Cardiac fibroblast (primary cell): ENCODE measurements around the gene ZBTB20.

Experiments used
- DNase-seq, 2 donors: peaks; one replicate each; pipeline versions ENCODE4 v3.0.0 to v3.0.0-alpha.2; 2010; ENCODE audit warnings: low read depth in 2 of 2
- H3K4me3 ChIP-seq, 2 donors: replicated peaks in 1 of 2; 1 replicate in 1 of 2; 2 replicates in 1 of 2; pipeline ENCODE4 v1.5.1; 2011; ENCODE audit warnings: low read depth in 2 of 2, low read length in 2 of 2, mild to moderate bottlenecking in 2 of 2, moderate library complexity in 1 of 2
- TF ChIP-seq, protein P1 (sequence below): IDR thresholded peaks from one replicate; pipeline ENCODE4 v1.5.1; 2011; ENCODE audit warnings: low read depth, mild to moderate bottlenecking, low read length, inconsistent platforms

The ZBTB20 gene

DNA sequence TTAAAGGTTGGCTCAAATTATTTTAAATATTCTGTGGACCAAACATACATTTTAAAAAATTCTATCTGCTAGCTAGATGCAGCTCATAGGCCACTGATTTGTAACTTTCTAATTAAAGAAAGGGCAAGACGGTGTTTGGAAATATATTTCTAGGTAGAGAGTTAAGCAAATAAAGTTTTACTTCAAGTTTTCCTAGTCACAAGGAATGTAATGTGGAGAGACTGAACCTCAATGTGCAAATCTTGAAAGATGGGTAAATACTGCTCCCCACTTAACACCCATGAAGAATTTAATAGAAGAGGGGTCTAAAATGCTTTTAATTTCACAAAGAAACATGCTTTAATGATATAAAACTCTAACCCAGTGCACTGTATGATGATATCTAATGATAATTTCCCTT lies 678.0 kb downstream of the ZBTB20 start:
- H3K4me3 ChIP-seq, result no peak overlapping the region
- TF ChIP-seq, protein P1, sequence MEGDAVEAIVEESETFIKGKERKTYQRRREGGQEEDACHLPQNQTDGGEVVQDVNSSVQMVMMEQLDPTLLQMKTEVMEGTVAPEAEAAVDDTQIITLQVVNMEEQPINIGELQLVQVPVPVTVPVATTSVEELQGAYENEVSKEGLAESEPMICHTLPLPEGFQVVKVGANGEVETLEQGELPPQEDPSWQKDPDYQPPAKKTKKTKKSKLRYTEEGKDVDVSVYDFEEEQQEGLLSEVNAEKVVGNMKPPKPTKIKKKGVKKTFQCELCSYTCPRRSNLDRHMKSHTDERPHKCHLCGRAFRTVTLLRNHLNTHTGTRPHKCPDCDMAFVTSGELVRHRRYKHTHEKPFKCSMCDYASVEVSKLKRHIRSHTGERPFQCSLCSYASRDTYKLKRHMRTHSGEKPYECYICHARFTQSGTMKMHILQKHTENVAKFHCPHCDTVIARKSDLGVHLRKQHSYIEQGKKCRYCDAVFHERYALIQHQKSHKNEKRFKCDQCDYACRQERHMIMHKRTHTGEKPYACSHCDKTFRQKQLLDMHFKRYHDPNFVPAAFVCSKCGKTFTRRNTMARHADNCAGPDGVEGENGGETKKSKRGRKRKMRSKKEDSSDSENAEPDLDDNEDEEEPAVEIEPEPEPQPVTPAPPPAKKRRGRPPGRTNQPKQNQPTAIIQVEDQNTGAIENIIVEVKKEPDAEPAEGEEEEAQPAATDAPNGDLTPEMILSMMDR, result no peak
- no peak for DNase-seq

GRCh38 chr3:114466816-114467215 lies 680.3 kb downstream of the ZBTB20 start:
- TF ChIP-seq, protein P1, result no peak
- no peak overlapping the region for H3K4me3 ChIP-seq
- no peak for DNase-seq

DNA sequence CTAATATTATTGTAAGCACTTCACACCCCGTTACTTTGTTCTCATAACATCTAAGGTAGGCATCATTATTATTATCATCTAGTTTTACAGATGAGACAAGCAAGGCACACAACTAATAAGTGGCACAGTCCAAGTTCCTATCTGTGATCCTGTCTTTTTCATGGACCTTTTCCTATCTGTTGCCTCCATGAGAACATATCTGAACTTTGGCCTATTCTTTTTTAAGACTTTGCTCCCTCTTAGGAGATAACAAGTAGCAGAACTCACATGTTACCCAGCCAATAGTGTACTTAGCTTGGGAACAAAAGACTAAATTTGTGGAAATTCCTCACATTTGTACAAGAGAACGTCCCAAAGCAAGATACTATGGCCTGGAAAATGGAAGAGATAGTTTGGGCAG lies 680.8 kb downstream of the ZBTB20 start:
- no peak for DNase-seq
- no peak overlapping the region for H3K4me3 ChIP-seq
- TF ChIP-seq, protein P1, result no peak

DNA sequence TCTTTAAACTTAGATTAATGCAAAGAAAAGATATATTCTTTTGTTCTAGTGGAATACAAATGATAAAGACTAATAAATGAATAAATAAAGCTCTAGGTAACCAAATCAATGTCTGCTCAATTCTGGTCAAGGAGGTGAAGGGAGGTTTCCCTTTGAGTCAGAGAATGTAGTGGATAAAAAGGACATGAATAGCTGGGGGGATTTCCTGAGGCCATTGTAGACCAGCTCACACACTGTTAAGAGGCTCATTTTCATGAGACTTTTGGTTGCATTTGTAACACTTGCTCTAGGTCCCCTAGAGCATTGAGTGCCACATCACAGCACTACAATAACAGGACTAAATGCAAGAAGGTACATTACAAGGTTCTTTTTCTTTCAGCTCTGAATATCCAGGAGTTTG lies 682.5 kb downstream of the ZBTB20 start:
- H3K4me3 ChIP-seq, result no peak overlapping the region
- DNase-seq, result no peak
- TF ChIP-seq, protein P1, result no peak

DNA sequence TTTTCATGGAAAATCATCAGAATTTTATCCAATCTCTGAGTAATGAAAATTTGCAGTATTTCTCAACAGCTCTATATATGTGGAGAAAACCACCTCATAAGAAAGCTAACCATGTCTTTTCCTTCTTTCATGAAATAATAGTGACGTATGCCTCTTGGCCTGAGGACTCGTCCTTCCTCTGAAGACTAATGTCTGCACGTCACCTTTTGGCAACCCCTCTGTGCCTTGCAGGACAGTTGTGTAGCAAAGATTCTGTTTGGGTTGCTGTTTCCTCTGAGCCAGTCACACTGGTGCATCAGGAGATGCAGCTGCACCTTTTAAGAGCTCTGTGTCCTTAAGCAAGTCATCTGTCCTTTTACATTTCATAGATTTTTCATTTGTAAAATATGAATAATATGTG lies 684.3 kb downstream of the ZBTB20 start:
- H3K4me3 ChIP-seq, result no peak overlapping the region
- TF ChIP-seq, protein P1, result no peak
- no peak for DNase-seq

DNA sequence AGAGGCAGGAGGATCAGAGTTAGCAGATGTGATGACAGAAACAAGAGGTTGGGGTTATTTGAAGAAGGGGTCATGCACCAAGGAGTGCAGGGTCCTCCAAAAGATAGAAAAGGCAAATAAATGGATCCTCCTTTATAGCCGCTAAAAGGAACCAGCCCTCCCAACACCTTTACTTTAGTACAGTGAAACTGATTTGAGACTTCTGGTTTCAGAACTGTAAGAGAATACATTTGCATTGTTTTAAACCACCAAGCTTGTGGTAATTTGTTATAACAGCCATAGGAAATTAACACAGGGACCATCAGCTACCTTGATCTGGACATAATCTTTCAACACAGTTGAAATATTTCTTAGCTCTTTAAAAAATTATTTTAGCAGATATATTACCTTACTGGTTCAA lies 686.6 kb downstream of the ZBTB20 start:
- TF ChIP-seq, protein P1, result no peak
- no peak overlapping the region for H3K4me3 ChIP-seq
- no peak for DNase-seq

- TF ChIP-seq, protein P1, result no peak
- H3K4me3 ChIP-seq, result no peak overlapping the region
- DNase-seq, result no peak
These were observed 690.3 kb downstream of the ZBTB20 start for GRCh38 chr3:114456742-114457141.
